Right renal cortex interstitium (tissue), 3 donors: ENCODE measurements around the gene FOXO3. TPM values are rescaled to one million over a fixed set of nuclear protein-coding genes. Genes with fewer than 3 reads are reported as not detected.
A peak's percentile ranks its signal among the peaks of the same experiment; 100 is the strongest.
"Not testable (repeated sequence)": the region's sequence is repeated elsewhere in the genome, so short reads cannot be mapped to it uniquely, and the experiment has no call there.

Experiments used
- DNase-seq, 3 donors: peaks; one replicate each; pipeline ENCODE4 v3.0.0-alpha.2; 2013; ENCODE audit warnings: low read depth in 3 of 3, low spot score in 2 of 3
- polyA plus RNA-seq, 3 donors: library from polyadenylated mRNA; unstranded; fragments of 120-200 nt; gene quantifications; one replicate each; pipeline ENCODE4 v1.2.1, GENCODE V29; 2013; ENCODE audit not compliant: insufficient read length in 3 of 3

The FOXO3 gene
- polyA plus RNA-seq = 10 to 100 TPM; 48.0 to 53.2 (median 49.9) TPM

DNA sequence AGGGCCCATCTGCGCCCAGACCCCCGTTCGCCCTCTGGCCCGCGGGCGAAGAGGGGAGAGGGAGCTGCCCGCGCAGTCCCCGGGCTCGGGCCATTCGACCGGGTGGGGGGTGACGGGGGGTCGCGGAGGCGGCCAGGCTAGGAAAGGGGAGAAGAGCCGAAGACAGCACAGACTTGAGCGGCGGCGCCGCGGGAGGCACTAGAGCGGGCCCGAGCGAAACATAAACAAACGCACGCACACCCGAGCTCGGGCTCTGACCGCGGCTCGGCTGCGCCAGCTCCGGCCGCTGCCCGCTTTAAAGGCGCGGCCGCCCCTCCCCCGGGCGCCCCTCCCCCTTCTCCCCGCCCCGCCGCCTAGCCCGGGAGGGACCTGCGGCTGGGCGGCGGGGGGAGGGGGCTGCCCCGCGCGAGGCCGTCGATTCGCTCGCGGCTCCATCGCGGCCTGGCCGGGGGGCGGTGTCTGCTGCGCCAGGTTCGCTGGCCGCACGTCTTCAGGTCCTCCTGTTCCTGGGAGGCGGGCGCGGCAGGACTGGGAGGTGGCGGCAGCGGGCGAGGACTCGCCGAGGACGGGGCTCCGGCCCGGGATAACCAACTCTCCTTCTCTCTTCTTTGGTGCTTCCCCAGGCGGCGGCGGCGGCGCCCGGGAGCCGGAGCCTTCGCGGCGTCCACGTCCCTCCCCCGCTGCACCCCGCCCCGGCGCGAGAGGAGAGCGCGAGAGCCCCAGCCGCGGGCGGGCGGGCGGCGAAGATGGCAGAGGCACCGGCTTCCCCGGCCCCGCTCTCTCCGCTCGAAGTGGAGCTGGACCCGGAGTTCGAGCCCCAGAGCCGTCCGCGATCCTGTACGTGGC lies at the start of gene FOXO3:
TSS of gene FOXO3 (plus strand) at position 455 of the 846 bp plus-strand sequence. CDS start at position 747, 292 bp downstream.
- peak in 2 of 3 donors; percentile 70 to 79 for DNase-seq

DNA sequence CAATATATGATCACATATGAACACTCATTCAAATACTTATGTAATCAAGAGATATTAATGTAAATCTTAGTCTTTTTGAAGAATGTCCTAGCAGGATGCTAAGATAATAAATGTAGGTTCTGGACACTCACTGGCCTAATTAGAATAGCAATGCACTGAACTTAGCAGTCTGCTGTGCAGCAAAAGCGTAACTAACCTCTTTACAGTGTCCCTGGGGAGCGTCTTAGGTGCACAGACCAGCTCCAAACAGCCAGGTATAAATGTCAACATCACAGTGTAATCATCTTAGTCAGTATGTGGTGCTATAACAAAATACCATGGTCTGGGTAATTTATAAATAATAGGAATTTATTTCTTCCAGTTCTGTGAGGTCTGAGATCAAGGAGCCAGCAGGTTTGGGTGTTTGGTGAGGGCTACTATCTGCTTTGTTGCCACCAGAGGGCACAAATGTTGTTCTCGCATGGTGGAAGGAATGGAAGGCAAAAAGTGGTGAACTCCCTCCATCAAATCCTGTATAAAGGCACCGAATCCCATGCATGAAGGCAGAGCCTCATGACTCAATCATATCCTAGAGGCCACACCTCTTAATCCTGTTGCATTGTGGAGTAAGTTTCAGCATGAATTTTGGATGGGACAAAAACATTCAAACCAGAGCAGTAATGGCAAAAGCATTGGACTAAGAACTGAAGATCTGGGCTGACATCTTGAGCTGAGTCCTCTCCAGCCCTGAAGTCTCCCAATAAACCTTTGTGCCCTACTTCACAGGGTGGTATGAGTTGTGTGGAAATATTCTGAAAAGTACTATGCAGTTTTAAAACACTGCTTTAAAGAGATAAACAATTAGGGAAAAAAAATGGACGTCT lies 41.8 kb upstream of the FOXO3 start:
- DNase-seq = no peak

DNA sequence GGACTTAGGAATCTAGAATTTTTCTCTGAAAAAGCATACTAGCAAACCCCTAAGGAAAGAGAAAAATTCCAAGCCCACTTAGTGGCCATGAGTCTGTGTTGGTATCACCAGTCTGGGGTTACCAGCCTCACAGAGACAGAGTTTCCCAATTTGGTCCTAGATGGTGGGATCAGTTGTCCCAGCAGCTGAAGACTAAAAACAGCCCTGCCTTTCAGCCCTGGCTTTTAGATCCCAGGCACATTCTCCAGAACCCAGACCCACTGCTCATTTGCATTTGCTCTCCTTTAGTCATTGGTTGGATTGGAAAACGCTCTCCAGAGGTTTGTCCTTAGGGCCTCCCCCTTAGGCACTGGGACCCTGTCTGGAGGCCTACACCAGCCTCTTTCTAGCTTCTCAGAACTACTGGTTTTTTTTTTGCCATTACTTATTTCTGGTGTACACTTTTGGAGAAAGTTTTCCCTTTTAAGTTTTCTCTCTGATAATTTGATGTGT lies 39.1 kb upstream of the FOXO3 start:
- DNase-seq = no peak

DNA sequence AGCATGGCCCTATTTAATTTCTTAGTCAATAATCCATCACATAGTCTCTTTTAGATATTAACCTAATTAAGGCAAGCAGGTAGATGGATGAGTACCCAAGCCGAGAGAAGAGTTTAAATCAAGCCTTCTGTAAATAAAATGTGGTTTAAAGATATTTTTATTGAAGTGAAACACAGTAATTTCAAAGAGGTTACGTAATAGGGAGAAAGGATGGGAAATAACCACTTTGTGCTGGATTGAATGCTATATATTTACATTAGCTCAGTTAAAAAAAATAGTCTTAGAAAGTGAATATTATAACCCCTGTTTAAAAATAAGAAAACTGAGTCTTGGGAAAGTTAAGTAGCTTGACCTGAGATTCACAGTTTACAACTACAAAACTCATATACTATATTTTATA lies 37.0 kb upstream of the FOXO3 start:
- DNase-seq = no peak

DNA sequence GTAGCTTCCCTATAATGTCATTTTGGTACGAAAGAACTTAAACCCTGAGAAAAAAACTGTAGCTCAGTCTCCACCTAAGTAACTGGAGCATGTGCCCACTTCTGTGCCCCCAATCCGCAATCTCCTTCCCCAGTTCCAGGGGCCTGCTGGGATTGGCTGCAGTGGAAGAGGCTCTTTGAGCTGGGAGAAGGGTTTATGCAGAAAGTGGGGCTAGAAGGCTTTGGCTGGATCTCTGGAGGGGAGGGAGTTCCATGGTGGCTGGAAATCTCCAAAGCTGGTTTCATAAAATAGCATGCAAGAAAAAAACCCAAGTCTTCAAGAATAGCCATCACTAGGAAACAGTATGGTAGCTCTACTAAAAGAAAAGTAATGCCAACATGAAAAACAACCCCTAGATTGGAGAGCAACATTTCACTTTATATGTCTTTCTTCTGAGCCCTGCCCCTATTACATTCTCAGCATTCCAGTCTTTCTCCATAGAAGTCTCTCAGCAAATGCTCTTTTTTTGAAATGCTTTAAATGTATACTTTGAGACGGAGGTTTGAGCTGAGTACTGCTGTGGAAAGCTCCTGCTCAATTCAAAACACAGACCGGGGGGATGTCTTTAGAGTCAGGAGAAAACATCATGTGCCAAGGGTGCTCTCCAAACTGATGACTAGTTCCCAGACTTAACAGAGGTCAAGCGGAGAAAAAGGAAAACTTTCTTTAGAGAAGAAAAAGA lies 36.0 kb upstream of the FOXO3 start:
- no peak for DNase-seq

DNA sequence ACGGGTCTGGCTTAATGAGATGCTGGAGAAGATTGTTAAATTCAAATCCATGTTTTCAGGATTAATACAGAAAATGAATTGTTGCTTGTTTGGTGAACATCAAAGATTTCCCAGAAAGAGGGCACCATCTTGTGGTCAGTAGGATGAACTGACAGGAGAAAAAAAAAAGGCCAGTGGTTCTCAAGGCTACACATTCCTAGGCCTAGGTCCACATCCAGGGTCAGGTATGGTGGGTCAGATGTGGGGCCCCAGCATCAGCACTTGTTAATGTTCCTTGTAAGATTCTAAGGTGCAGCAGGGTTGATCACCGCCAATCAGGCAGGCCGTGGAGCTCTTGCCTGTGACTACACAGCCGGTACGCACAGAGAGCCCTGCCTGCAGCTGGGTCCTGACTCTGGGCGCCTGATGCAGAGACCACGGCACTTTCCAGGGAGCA lies 34.0 kb upstream of the FOXO3 start:
- DNase-seq = peak in 1 of 3 donors; percentile 14

DNA sequence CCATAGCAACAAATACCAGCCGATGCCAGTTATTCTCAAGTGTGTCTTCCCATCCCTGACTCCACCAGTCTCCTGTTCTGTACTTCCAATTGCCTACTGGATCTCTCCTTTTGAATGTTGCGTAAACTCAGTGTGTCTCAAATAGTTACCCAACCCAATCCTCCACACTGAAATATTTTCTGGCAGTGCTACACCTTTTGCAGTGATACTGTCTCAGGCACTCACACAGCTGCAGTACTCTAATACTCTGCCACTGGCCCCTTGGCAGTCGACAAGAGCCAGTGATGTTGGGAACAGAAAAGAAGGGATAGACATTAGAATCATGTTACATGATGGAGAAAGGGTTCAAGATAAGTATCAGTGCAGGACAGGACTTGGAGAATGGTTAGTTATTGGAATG lies 31.8 kb upstream of the FOXO3 start:
- DNase-seq = no peak

DNA sequence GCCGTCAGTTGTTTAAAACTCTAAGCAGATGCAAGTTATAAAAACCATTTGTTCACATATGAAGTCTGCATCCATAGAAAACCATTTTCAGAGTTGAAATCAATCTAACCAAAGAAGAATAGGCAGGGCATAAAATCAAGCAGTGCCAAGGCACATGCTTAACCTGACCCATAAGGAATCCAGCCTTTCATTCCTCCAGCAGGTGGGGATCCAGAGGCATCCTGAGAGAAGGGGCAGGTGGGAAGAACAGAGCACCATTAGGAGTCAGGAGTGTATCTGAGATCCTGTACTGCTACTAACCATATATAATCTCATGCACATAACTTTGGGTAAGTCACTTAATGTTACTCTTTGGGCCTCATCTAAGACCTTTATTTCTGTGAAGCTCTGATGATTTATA lies 29.4 kb upstream of the FOXO3 start:
- no peak for DNase-seq

DNA sequence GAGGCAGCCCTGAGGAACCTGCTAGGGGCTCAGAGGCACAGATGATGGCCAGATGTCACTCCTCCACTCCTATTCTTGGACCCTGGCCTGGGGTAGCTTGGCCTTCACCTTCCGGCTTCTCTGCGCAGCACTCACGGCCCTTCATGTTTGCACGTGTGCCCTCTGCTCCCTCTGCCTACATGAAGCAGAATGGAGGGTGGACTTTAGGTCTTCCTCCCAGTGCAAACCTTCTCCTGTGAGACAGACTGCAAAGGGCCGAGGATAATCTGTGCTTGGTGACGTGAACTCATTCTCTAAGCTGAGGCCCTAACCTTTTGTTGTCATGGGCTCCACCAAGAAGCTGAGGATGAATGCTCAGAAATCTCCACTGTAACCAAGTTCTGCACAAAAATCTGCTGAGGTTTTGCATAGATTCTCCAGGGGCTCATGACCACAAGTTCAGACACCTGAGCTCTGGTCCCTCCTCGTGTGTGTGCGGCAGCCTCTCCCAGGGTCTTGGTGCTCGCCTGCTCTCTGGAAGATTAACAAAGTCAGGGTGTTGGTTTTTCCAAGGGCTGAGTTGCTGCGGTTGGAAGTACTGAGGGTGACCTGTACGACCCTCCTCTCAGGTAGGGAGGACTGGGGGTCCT lies 25.5 kb upstream of the FOXO3 start:
- DNase-seq = no peak

DNA sequence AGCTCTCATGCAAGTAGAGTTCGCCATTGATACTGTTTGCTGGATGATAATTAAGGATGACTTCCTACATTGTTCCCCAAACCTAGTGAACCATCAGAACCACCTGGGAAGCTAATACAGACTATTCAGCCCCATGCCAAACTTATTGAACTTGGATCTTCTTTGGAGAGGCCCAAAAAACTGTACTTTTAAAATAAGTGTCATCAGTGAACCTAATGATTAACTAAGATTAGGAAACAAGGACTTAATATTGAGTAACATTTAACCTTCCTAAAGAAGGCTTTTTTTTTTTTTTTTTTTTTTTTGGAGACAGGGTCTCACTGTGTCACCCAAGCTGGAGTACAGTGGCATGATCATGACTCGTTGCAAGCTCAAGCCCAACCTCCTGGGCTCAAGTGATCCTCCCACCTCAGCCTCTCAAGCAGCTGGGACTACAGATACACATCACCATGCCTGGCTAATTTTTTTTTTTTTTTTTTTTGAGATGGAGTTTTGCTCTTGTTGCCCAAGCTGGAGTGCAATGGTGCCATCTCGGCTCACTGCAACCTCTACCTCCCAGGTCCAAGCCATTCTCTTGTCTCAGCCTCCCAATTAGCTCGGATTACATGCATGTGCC lies 24.7 kb upstream of the FOXO3 start:
- DNase-seq = not testable (repeated sequence)

DNA sequence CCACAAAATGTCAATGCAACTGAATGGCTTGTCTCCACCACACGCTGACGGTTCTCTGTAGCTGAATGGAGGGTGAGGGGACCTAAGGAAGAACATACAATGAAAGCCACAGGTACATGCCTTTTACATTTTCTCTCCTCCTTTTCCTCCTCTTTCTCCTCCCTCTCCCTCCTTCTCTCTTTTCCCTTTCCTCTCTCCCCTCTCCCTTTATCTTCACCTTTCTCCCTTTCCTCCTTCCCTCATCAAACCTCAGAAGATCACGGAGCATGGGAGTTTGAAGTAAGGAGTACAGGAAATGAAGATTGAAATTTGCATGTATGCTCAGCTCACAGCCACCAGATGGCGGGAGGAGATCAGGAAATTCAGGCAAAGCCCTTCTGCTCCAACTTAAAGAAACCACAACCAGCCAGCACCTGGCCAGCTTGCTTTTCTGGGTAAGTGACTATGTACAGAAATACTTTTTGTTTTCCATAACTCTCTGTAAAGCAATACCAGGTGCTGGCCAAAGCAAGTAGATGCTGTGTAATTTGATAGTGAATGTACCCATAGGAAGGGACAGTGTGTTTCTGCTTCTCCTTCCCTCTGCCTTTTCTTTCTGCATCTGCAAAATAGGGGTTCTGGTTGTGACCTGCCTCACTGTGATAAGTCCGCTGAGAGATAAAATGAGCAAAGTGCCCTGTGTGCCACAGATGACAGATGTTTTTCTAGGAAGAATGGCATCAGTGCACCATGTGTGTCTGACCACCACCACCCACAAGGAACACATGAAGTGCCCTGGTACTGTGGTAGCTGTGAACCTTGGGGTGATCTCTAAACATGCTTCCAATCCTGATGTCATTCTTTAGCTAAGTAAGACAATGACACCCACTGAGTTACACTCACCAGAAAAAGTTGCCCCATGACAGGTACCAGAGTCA lies 18.6 kb upstream of the FOXO3 start:
- peak in 1 of 3 donors; percentile 62 for DNase-seq

DNA sequence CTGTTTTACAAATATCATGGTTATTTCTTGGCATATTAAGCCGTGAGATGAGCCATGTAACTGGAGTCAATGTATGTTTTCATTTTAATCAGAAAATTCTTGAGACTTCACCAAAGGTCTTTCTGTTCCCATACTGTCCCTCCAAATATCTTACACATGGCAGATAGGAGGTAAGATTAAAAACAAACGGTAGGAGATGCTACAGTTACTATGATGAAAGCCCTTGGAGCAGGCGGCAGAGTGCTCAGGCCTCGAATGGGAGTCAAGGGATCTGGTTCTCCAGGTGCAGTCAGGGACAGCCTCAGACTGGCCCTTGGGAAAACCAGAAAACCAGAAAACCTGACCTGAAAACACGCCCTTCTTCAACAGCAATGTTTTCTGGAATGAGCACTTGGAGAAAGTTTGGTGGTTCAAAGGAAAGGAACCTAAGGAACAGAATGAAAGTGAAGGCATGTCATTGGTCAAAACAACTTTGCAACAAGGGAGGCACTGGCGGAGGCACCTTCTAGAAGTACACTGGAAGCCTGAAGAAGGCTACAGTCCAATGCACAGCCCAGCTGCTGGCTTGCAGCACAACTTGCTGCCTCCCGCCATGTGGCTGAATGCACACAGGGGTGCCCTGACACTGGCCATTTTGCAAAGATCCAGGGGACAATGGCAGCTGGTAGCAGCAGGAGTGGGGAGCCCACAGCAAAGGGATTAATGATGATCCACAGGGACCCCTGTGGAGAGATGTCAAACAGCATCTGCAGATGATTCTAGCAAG lies 17.4 kb upstream of the FOXO3 start:
- DNase-seq = no peak

DNA sequence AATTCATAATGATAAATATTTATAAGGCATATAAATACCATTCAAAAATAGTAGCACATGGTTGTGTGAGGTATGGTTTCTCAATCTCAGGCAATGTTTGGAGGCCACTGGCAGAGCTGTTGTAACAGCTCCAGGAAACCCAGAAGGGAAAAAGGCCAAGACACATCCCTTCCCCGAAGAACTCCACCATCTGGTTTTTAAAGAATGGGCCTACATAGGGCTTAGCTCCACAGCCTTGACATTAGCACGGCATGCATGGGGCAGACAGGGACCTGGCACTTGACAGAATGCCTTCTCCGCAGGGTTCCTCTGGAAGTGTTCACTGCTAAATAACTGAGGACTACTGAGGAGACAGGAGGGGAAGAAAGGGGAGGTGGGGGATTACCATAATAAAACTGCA lies 16.1 kb upstream of the FOXO3 start:
- DNase-seq = no peak

DNA sequence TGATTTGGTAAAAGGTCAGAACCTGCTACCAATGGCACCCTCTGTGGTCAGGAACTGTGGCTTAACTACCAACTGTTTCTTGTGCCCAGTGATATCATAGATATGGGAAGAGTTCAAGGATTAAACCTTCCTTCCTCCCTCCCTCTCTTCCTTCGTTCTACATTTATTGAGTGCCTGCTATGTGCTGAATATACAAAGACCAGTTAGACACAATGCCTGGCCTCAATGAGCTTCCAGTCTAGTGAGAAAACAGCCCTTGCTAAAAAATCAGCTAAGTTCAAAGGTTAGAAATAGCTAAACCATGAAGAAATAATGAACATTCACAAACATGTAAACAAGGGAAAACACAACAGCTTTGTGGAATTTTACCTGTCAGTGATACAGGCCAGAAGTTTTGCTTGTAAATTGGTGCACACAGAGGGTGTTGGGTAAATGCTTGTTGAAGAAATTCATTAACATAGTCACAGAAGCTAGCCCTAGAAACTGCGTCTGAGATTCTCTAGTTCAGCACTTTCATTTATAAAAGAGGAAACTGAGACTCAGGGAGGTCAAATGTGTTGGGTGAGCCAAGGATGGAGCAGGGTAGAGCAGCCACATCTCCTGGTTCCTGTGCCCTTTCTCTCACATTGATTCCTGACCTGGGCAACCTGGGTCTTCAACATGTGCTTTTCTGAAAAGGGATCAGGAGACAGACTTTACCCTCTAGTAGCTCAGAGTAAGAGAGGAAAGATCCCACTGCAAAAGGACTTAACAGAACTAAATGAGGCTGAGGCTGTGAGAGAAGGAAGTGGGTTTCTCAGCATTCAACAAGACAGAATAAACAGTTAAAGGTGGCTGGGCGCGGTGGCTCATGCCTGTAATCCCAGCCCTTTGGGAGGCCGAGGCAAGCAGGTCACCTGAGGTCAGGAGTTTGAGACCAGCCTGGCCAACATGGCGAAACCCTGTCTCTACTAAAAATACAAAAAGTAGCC lies 14.4 kb upstream of the FOXO3 start:
- DNase-seq = no peak

DNA sequence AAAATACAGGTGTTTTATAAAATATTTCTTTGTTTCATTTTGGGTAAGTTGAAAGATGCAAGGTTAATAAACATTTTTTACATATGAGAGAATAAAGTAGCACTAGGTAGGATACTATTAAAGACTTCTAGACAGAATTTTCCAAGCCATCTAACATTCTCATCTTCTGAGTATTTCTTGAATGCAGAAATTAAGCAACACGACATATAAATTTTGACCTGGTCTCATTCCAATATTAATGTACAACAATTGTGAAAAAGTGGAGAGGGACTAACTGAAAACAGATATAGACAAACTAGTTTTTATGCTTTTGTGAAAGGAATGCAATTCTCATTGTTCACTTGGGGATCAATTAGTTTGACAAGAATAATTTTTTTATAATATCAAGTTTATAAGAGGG lies 11.5 kb upstream of the FOXO3 start:
- DNase-seq = no peak

DNA sequence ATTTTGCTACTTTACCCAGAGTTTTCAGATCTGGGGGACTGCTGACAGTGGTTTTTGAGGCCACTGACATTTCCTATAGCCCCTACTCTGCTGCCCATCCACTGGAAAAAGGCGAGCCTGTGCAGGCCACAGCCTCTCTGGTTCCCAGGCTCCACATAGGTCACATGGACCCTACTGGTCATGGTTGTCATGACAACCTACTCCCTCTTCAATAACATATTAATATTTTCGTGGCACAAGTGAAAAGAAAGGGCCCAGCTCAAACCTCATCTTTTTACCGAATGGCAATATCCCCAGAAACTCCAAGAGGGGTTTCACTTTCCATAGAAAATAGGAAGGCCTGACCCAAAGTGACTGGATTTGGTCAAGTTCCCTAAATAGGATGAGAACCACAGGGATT lies 11.0 kb upstream of the FOXO3 start:
- no peak for DNase-seq

DNA sequence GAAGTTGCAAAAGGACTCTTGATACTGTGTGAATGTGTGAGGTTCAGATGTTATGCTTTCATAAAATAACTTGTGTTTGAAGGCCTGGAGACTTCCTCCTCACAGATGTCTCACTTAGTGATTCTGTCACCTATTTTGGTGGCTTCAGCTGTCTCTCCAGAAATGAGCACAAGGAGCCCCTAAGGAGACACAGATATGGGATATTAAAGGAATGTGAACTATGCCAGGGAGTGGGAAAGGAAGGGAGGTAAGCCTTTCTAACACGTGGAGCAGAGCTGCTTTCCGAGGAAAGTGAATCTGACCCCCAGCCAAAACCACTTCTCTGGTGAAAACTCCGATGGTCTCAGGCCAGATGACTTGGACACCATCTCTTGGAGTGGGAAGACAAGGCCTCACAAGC lies 10.5 kb upstream of the FOXO3 start:
- no peak for DNase-seq
